ENCODE data around the gene TPBG.

The TPBG gene

DNA sequence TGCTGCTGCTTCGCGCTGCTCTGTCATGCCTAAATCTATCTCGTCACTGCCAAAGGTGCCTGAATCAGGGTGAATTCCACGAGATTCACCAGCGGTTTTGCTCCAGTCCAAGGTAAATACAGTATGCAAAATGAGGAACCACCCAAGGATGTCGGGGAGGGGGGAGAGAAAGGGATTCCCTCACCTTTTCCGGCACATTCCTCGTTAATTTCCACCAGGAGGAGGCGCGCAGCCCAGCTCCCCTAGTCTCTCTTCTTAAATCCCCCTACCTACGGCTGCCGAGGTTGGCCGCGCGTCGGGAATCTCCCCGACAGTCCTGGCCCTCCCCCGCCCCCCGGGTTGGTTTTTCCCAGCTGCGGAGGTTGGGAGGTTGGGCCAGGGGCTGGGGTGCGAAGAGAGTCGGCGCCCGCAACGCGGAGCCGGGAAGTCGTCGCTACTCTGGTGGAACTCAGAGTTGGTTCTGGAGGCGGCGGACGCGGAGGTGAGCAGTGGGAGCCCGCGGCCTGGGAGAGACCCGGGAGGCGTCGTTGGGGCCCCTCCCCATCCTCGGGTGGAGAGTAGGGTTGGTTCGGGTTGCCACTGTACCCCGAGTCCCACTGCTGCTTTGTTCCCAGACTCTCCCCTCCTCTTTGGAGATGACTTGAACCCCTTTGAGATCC, at the start of gene TPBG (continued):
- TF ChIP-seq ZNF843 (tag by site-specific recombination; IDR thresholded peaks at IDR 0.05) (peak; percentile 53), ZNF19 (tag by site-specific recombination; IDR thresholded peaks at IDR 0.05; ENCODE audit: low read depth) (no peak), GLIS2 (tag by site-specific recombination; IDR thresholded peaks at IDR 0.05) (peak; percentile 90), ZNF473 (tag by site-specific recombination; IDR thresholded peaks at IDR 0.05) (no peak), ZNF623 (tag by site-specific recombination; IDR thresholded peaks at IDR 0.05) (0 out of 2 replicates have a peak, but pooled peaks have one; percentile 5), ZNF707 (tag by site-specific recombination; IDR thresholded peaks at IDR 0.05) (no peak), EGR2 (tag by site-specific recombination; IDR thresholded peaks at IDR 0.05; ENCODE audit: low read depth) (no peak; the same call in 1 of the 2 replicates), ZNF785 (tag by site-specific recombination; IDR thresholded peaks at IDR 0.05) (no peak), ZNF530 (tag by site-specific recombination; IDR thresholded peaks at IDR 0.05; ENCODE audit: low read depth) (no peak), GFI1B (tag by site-specific recombination; IDR thresholded peaks at IDR 0.05) (0 out of 2 replicates have a peak, but pooled peaks have one; percentile 3), ZNF335 (tag by site-specific recombination; conservative IDR thresholded peaks at IDR 0.05) (peak; percentile 79), ZNF138 (tag by site-specific recombination; IDR thresholded peaks at IDR 0.05; ENCODE audit: borderline replicate concordance) (0 out of 2 replicates have a peak, but pooled peaks have one; percentile 36), ZNF768 (tag by site-specific recombination; IDR thresholded peaks at IDR 0.05) (no peak), ZNF184 (tag by site-specific recombination; IDR thresholded peaks at IDR 0.05) (no peak), TRIM28 (IDR thresholded peaks at IDR 0.05; ENCODE audit: borderline replicate concordance, low read length) (0 out of 2 replicates have a peak, but pooled peaks have one; percentile 6), ZNF146 (tag by site-specific recombination; IDR thresholded peaks at IDR 0.05) (0 out of 2 replicates have a peak, but pooled peaks have one; percentile 4), ZNF248 (tag by site-specific recombination; IDR thresholded peaks at IDR 0.05) (no peak), WT1 (tag by site-specific recombination; IDR thresholded peaks at IDR 0.05) (no peak), ZNF701 (tag by site-specific recombination; IDR thresholded peaks at IDR 0.05) (no peak), ZNF837 (tag by site-specific recombination; IDR thresholded peaks at IDR 0.05) (no peak), ZNF48 (tag by site-specific recombination; IDR thresholded peaks at IDR 0.05) (no peak)
- TF ChIP-seq, protein P1, sequence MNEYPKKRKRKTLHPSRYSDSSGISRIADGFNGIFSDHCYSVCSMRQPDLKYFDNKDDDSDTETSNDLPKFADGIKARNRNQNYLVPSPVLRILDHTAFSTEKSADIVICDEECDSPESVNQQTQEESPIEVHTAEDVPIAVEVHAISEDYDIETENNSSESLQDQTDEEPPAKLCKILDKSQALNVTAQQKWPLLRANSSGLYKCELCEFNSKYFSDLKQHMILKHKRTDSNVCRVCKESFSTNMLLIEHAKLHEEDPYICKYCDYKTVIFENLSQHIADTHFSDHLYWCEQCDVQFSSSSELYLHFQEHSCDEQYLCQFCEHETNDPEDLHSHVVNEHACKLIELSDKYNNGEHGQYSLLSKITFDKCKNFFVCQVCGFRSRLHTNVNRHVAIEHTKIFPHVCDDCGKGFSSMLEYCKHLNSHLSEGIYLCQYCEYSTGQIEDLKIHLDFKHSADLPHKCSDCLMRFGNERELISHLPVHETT (tag by site-specific recombination; IDR thresholded peaks at IDR 0.05), result 0 out of 2 replicates have a peak, but pooled peaks have one; percentile 60
- TF ChIP-seq, protein P2, sequence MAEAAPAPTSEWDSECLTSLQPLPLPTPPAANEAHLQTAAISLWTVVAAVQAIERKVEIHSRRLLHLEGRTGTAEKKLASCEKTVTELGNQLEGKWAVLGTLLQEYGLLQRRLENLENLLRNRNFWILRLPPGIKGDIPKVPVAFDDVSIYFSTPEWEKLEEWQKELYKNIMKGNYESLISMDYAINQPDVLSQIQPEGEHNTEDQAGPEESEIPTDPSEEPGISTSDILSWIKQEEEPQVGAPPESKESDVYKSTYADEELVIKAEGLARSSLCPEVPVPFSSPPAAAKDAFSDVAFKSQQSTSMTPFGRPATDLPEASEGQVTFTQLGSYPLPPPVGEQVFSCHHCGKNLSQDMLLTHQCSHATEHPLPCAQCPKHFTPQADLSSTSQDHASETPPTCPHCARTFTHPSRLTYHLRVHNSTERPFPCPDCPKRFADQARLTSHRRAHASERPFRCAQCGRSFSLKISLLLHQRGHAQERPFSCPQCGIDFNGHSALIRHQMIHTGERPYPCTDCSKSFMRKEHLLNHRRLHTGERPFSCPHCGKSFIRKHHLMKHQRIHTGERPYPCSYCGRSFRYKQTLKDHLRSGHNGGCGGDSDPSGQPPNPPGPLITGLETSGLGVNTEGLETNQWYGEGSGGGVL (tag by site-specific recombination; IDR thresholded peaks at IDR 0.05), result peak; percentile 90
- TF ChIP-seq, protein P3, sequence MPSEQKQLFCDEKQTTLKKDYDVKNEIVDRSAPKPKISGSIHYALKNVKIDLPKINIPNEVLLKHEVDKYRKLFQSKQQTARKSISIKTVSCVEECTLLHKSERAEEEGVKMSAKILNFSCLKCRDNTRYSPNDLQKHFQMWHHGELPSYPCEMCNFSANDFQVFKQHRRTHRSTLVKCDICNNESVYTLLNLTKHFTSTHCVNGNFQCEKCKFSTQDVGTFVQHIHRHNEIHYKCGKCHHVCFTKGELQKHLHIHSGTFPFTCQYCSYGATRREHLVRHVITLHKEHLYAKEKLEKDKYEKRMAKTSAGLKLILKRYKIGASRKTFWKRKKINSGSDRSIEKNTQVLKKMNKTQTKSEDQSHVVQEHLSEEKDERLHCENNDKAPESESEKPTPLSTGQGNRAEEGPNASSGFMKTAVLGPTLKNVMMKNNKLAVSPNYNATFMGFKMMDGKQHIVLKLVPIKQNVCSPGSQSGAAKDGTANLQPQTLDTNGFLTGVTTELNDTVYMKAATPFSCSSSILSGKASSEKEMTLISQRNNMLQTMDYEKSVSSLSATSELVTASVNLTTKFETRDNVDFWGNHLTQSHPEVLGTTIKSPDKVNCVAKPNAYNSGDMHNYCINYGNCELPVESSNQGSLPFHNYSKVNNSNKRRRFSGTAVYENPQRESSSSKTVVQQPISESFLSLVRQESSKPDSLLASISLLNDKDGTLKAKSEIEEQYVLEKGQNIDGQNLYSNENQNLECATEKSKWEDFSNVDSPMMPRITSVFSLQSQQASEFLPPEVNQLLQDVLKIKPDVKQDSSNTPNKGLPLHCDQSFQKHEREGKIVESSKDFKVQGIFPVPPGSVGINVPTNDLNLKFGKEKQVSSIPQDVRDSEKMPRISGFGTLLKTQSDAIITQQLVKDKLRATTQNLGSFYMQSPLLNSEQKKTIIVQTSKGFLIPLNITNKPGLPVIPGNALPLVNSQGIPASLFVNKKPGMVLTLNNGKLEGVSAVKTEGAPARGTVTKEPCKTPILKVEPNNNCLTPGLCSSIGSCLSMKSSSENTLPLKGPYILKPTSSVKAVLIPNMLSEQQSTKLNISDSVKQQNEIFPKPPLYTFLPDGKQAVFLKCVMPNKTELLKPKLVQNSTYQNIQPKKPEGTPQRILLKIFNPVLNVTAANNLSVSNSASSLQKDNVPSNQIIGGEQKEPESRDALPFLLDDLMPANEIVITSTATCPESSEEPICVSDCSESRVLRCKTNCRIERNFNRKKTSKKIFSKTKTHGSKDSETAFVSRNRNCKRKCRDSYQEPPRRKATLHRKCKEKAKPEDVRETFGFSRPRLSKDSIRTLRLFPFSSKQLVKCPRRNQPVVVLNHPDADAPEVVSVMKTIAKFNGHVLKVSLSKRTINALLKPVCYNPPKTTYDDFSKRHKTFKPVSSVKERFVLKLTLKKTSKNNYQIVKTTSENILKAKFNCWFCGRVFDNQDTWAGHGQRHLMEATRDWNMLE (tag by site-specific recombination; conservative IDR thresholded peaks at IDR 0.05; ENCODE audit: low read depth), result 0 out of 2 replicates have a peak, but pooled peaks have one; percentile 11
- TF ChIP-seq, protein P4, sequence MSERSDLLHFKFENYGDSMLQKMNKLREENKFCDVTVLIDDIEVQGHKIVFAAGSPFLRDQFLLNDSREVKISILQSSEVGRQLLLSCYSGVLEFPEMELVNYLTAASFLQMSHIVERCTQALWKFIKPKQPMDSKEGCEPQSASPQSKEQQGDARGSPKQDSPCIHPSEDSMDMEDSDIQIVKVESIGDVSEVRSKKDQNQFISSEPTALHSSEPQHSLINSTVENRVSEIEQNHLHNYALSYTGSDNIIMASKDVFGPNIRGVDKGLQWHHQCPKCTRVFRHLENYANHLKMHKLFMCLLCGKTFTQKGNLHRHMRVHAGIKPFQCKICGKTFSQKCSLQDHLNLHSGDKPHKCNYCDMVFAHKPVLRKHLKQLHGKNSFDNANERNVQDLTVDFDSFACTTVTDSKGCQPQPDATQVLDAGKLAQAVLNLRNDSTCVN (tag by site-specific recombination; optimal IDR thresholded peaks at IDR 0.05), result no peak
- TF ChIP-seq, protein P5, sequence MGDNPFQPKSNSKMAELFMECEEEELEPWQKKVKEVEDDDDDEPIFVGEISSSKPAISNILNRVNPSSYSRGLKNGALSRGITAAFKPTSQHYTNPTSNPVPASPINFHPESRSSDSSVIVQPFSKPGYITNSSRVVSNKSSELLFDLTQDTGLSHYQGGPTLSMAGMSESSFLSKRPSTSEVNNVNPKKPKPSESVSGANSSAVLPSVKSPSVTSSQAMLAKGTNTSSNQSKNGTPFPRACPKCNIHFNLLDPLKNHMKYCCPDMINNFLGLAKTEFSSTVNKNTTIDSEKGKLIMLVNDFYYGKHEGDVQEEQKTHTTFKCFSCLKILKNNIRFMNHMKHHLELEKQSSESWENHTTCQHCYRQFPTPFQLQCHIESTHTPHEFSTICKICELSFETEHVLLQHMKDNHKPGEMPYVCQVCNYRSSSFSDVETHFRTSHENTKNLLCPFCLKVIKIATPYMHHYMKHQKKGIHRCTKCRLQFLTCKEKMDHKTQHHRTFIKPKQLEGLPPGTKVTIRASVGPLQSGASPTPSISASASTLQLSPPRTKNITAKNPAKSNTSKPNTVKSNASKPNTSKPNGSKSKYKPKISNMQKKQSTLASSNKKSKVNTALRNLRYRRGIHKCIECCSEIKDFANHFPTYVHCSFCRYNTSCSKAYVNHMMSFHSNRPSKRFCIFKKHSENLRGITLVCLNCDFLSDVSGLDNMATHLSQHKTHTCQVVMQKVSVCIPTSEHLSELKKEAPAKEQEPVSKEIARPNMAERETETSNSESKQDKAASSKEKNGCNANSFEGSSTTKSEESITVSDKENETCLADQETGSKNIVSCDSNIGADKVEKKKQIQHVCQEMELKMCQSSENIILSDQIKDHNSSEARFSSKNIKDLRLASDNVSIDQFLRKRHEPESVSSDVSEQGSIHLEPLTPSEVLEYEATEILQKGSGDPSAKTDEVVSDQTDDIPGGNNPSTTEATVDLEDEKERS (tag by site-specific recombination; IDR thresholded peaks at IDR 0.05), result no peak

All from HEK293 (cell line).